Measurements from ENCODE around the gene TNFRSF11A.

Gene TNFRSF11A

GRCh38 chr18:62438402-62438801, 113.3 kb downstream of the TNFRSF11A start:
- Histone ChIP-seq H3K9ac (ENCODE audit: low read depth in 1 of 2, low read length in 2 of 2) (no peak overlapping the region), H3K27me3 (ENCODE audit: control insufficient read depth in 1 of 2, insufficient read depth in 2 of 2, low read length in 2 of 2) (no peaks in the 10 kb centered on the region), H3K27ac (ENCODE audit: low read depth, low read length) (no peak overlapping the region), H3K36me3 (ENCODE audit: control insufficient read depth in 1 of 2, insufficient read depth in 2 of 2, low read length in 2 of 2) (no peaks in the 10 kb centered on the region), H3K4me1 (ENCODE audit: control insufficient read depth in 1 of 2, insufficient read depth in 2 of 2, low read length in 2 of 2) (peaks cover 7 to 18% of the 10 kb centered on the region in 2 donors), H3K9me3 (ENCODE audit: control insufficient read depth in 1 of 2, low read length in 2 of 2) (no peaks in the 10 kb centered on the region), H3K4me3 (ENCODE audit: low read depth in 1 of 2, low read length in 2 of 2) (no peak overlapping the region)

- no peaks in the 10 kb centered on the region for H3K9me3 ChIP-seq (ENCODE audit: control insufficient read depth in 1 of 2, low read length in 2 of 2)
- no peaks in the 10 kb centered on the region for H3K27me3 ChIP-seq (ENCODE audit: control insufficient read depth in 1 of 2, insufficient read depth in 2 of 2, low read length in 2 of 2)
- H3K9ac ChIP-seq (ENCODE audit: low read depth in 1 of 2, low read length in 2 of 2) = no peak overlapping the region
- H3K36me3 ChIP-seq (ENCODE audit: control insufficient read depth in 1 of 2, insufficient read depth in 2 of 2, low read length in 2 of 2) = no peaks in the 10 kb centered on the region
- peaks cover 7 to 18% of the 10 kb centered on the region in 2 donors for H3K4me1 ChIP-seq (ENCODE audit: control insufficient read depth in 1 of 2, insufficient read depth in 2 of 2, low read length in 2 of 2)
- no peak overlapping the region for H3K4me3 ChIP-seq (ENCODE audit: low read depth in 1 of 2, low read length in 2 of 2)
- H3K27ac ChIP-seq (ENCODE audit: low read depth, low read length) = no peak overlapping the region
Measured at GRCh38 chr18:62438866-62439265, 113.8 kb downstream of the TNFRSF11A start.
